RWPE2 (cell line): ENCODE results near the gene DENND11.
A peak's percentile ranks its signal among the peaks of the same experiment; 100 is the strongest.

Source experiments
- ATAC-seq: fragments of 200-7000 bp; cut with Tn5 transposase; 3 replicates; pipeline ENCODE4 v1.9.1; 2021; ENCODE audit warnings: low read depth
- DNase-seq: peaks from one replicate; pipeline ENCODE4 v3.0.0-alpha.2; 2020; ENCODE audit warnings: low spot score
- H3K27ac ChIP-seq: fragments of 450-650 bp; 2 replicates; pipeline ENCODE4 v1.5.1; 2017; ENCODE audit warnings: mild to moderate bottlenecking; ENCODE audit not compliant: poor library complexity, severe bottlenecking
- H3K27me3 ChIP-seq: fragments of 250-450 bp; sonication (Bioruptor Pico); 2 replicates; pipeline ENCODE4 v1.5.1; 2021; ENCODE audit warnings: mild to moderate bottlenecking, moderate library complexity; ENCODE audit not compliant: insufficient read depth, poor library complexity, severe bottlenecking
- H3K36me3 ChIP-seq: fragments of 250-450 bp; sonication (Bioruptor Pico); 2 replicates; pipeline ENCODE4 v1.5.1; 2020; ENCODE audit warnings: low read depth, mild to moderate bottlenecking, moderate library complexity
- H3K4me1 ChIP-seq: fragments of 250-450 bp; sonication (Bioruptor Pico); 2 replicates; pipeline ENCODE4 v1.5.1; 2021; ENCODE audit warnings: mild to moderate bottlenecking, moderate library complexity; ENCODE audit not compliant: insufficient read depth, poor library complexity, severe bottlenecking
- H3K4me3 ChIP-seq: fragments of 250-450 bp; sonication (Bioruptor Pico); 2 replicates; pipeline ENCODE4 v1.5.1; 2021; ENCODE audit warnings: mild to moderate bottlenecking, moderate library complexity; ENCODE audit not compliant: severe bottlenecking
- H3K9me3 ChIP-seq: fragments of 250-450 bp; sonication (Bioruptor Pico); 2 replicates; pipeline ENCODE4 v1.5.1; 2021; ENCODE audit warnings: mild to moderate bottlenecking, moderate library complexity; ENCODE audit not compliant: severe bottlenecking
- CTCF ChIP-seq: fragments of 450-650 bp; IDR thresholded peaks from one replicate; pipeline ENCODE4 v1.5.1; 2017; ENCODE audit warnings: mild to moderate bottlenecking, moderate library complexity; ENCODE audit not compliant: poor library complexity, severe bottlenecking

The DENND11 gene

GRCh38 chr7:141698247-141699015, 3.5 kb downstream of the DENND11 start:
- H3K4me3 ChIP-seq = no peak overlapping the region
- H3K9me3 ChIP-seq = no peaks in the 10 kb centered on the region
- H3K27ac ChIP-seq = no peak overlapping the region
- peaks cover 13% of the 10 kb centered on the region for H3K4me1 ChIP-seq
- no peak for ATAC-seq
- H3K27me3 ChIP-seq = no peaks in the 10 kb centered on the region
- no peak for TF ChIP-seq CTCF
- no peaks in the 10 kb centered on the region for H3K36me3 ChIP-seq
- no peak for DNase-seq

- Histone ChIP-seq H3K36me3 (no peaks in the 10 kb centered on the region), H3K27ac (no peak overlapping the region), H3K4me3 (no peak overlapping the region), H3K9me3 (no peaks in the 10 kb centered on the region), H3K4me1 (peaks cover 13% of the 10 kb centered on the region), H3K27me3 (no peaks in the 10 kb centered on the region)
- ATAC-seq = peak; percentile 58
- DNase-seq = no peak
- no peak for TF ChIP-seq CTCF
These were observed 4.6 kb downstream of the DENND11 start for GRCh38 chr7:141697211-141697871.

GRCh38 chr7:141696348-141696747, 5.6 kb downstream of the DENND11 start:
- Histone ChIP-seq H3K9me3 (no peaks in the 10 kb centered on the region), H3K27me3 (no peaks in the 10 kb centered on the region), H3K36me3 (no peaks in the 10 kb centered on the region), H3K27ac (no peak overlapping the region), H3K4me1 (peaks cover 13% of the 10 kb centered on the region), H3K4me3 (no peak overlapping the region)
- no peak for ATAC-seq
- TF ChIP-seq CTCF = no peak
- DNase-seq = no peak

- no peak for DNase-seq
- Histone ChIP-seq H3K4me3 (no peak overlapping the region), H3K27ac (no peak overlapping the region), H3K27me3 (no peaks in the 10 kb centered on the region), H3K9me3 (no peaks in the 10 kb centered on the region), H3K36me3 (no peaks in the 10 kb centered on the region), H3K4me1 (peaks cover 11% of the 10 kb centered on the region)
- TF ChIP-seq CTCF = no peak
- 0 out of 3 replicates have a peak, but pooled peaks have one; percentile 9 for ATAC-seq
These were observed 6.1 kb downstream of the DENND11 start for GRCh38 chr7:141695803-141696289.
